Gastrocnemius medialis (tissue), 4 donors: ENCODE measurements around the gene OR4D1.

ENCODE experiments used
- POLR2A ChIP-seq, 2 donors: fragments of 450-650 bp; IDR thresholded peaks; one replicate each; pipeline ENCODE4 v1.6.1; 2017; ENCODE audit warnings: antibody characterized with exemption in 2 of 2, mild to moderate bottlenecking in 2 of 2, moderate library complexity in 2 of 2
- TF ChIP-seq, protein P1 (sequence below), 5 experiments: fragments of 450-650 bp in 3 of 5; fragments of 200-600 bp in 2 of 5; sonication (generic) in 2 of 5; IDR thresholded peaks in 4 of 5; conservative IDR thresholded peaks in 1 of 5; 1 replicate in 4 of 5; 2 replicates in 1 of 5; pipeline ENCODE4 v1.5.1; 2016 to 2019; ENCODE audit warnings: antibody characterized with exemption in 5 of 5, mild to moderate bottlenecking in 3 of 5, moderate library complexity in 3 of 5

DNA sequence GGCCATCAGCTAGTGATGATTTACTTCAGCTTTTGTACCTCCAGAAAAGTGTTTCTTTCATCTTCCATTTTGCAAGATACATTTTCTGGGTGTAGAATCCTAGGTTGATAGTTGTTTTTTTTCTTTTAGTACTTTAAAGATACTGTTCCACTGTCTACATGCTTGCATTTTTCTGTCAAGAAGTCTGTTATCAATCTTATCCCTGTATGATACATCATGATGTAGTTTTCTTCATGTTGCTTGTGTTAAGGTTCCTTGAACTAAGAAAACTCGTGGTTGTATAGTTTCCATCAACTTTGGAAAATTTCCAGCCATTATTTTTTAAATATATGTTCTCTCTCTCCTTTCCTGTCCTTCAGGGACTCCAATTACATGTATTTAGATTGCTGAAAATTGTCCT, 40.9 kb upstream of the OR4D1 start:
- TF ChIP-seq, protein P1, sequence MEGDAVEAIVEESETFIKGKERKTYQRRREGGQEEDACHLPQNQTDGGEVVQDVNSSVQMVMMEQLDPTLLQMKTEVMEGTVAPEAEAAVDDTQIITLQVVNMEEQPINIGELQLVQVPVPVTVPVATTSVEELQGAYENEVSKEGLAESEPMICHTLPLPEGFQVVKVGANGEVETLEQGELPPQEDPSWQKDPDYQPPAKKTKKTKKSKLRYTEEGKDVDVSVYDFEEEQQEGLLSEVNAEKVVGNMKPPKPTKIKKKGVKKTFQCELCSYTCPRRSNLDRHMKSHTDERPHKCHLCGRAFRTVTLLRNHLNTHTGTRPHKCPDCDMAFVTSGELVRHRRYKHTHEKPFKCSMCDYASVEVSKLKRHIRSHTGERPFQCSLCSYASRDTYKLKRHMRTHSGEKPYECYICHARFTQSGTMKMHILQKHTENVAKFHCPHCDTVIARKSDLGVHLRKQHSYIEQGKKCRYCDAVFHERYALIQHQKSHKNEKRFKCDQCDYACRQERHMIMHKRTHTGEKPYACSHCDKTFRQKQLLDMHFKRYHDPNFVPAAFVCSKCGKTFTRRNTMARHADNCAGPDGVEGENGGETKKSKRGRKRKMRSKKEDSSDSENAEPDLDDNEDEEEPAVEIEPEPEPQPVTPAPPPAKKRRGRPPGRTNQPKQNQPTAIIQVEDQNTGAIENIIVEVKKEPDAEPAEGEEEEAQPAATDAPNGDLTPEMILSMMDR (IDR thresholded peaks at IDR 0.05 in 4 of 5, conservative IDR thresholded peaks at IDR 0.05 in 1 of 5), result no peak
- no peak for TF ChIP-seq POLR2A (IDR thresholded peaks at IDR 0.05)
